K562 (cell line): Measurements from ENCODE around the gene REX1BD. TPM values are rescaled to one million over a fixed set of nuclear protein-coding genes. Genes with fewer than 3 reads are reported as not detected.

ENCODE experiments used
- BCOR ChIP-seq: fragments of 450-650 bp; IDR thresholded peaks from 2 replicates; pipeline ENCODE4 v1.6.1; 2016
- NONO ChIP-seq, 2 experiments: fragments of 200-400 bp in 1 of 2; fragments of 450-650 bp in 1 of 2; formaldehyde crosslinking in 1 of 2; IDR thresholded peaks; 2 replicates each; pipeline ENCODE4 v1.6.1; 2017; ENCODE audit warnings: low read depth in 2 of 2, mild to moderate bottlenecking in 2 of 2, moderate library complexity in 2 of 2, low read length in 1 of 2
- RBM25 ChIP-seq: fragments of 200-400 bp; formaldehyde crosslinking; IDR thresholded peaks from 2 replicates; pipeline ENCODE4 v1.6.1; 2018; ENCODE audit warnings: low read length, low read depth, moderate library complexity; ENCODE audit not compliant: severe bottlenecking
- SMAD4 ChIP-seq: fragments of 250-450 bp; sonication (Bioruptor Pico); conservative IDR thresholded peaks from 2 replicates; pipeline ENCODE4 v1.8.0; 2021; ENCODE audit warnings: inconsistent platforms, mild to moderate bottlenecking, moderate library complexity
- TCF3 ChIP-seq: sonication (generic); formaldehyde crosslinking; IDR thresholded peaks from 2 replicates; pipeline ENCODE4 v1.4.0; 2020; ENCODE audit warnings: mild to moderate bottlenecking, missing genetic modification reagents
- YY1 ChIP-seq, 3 experiments: IDR thresholded peaks; 2 replicates each; pipeline ENCODE4 v1.6.1; 2011; ENCODE audit warnings: low read length in 2 of 3, mild to moderate bottlenecking in 2 of 3, moderate library complexity in 2 of 3, borderline replicate concordance in 1 of 3, control low read depth in 1 of 3, low read depth in 1 of 3; ENCODE audit not compliant: insufficient read depth in 3 of 3, insufficient replicate concordance in 2 of 3, control insufficient read depth in 1 of 3, insufficient read length in 1 of 3; ENCODE audit errors: extremely low read depth in 1 of 3
- ZBTB7A ChIP-seq: IDR thresholded peaks from 2 replicates; pipeline ENCODE4 v1.6.1; 2011; ENCODE audit warnings: low read depth, mild to moderate bottlenecking, low read length, moderate library complexity, borderline replicate concordance; ENCODE audit not compliant: control insufficient read depth
- ZNF3 ChIP-seq: fragments of 250-450 bp; sonication (Bioruptor Pico); IDR thresholded peaks from 2 replicates; pipeline ENCODE4 v1.5.0; 2021; ENCODE audit warnings: mild to moderate bottlenecking, moderate library complexity
- ZNF324 ChIP-seq: fragments of 250-450 bp; sonication (Bioruptor Pico); IDR thresholded peaks from 2 replicates; pipeline ENCODE4 v1.4.0; 2020; ENCODE audit warnings: mild to moderate bottlenecking
- ZNF699 ChIP-seq: fragments of 250-450 bp; sonication (Bioruptor Pico); IDR thresholded peaks from 2 replicates; pipeline ENCODE4 v1.8.0; 2021; ENCODE audit warnings: mild to moderate bottlenecking, moderate library complexity; ENCODE audit not compliant: insufficient replicate concordance
- ZNF707 ChIP-seq: fragments of 250-450 bp; sonication (Bioruptor Pico); conservative IDR thresholded peaks from 2 replicates; pipeline ENCODE4 v1.8.0; 2022; ENCODE audit warnings: inconsistent platforms, mild to moderate bottlenecking, moderate library complexity
- polyA plus RNA-seq, 8 experiments: library from polyadenylated mRNA; depleted of rRNA in 4 of 8; stranded (reverse) in 5 of 8; unstranded in 3 of 8; fragments of >200 nt; fragmentation: Nextera tagmentation in 2 of 8; fragmentation: Illumina TruSeq in 1 of 8; extraction: Ambion mirVana in 2 of 8; extraction: Trizol in 1 of 8; gene quantifications; 2 replicates each; pipeline versions ENCODE4 v1.2.1 to v1.2.3, GENCODE V29; 2011 to 2014; ENCODE audit warnings: inconsistent platforms in 1 of 8, missing spikeins in 1 of 8
- total RNA-seq, 7 experiments: library from RNA; depleted of rRNA in 6 of 7; stranded (reverse); fragments of >200 nt in 6 of 7; fragmentation: Illumina TruSeq in 2 of 7; extraction: Trizol in 2 of 7; gene quantifications; 2 replicates each; pipeline versions ENCODE4 v1.2.1 to v1.2.3, GENCODE V29; 2011 to 2021; ENCODE audit warnings: low replicate concordance in 1 of 7
- TF ChIP-seq, protein P1 (sequence below), 2 experiments: fragments of 450-650 bp in 1 of 2; sonication (generic) in 1 of 2; formaldehyde crosslinking in 1 of 2; IDR thresholded peaks; 2 replicates each; pipeline versions ENCODE4 v1.7.1 to v1.9.0; 2016 to 2022; ENCODE audit warnings: inconsistent platforms in 1 of 2, mild to moderate bottlenecking in 1 of 2, missing genetic modification reagents in 1 of 2
- TF ChIP-seq, protein P2 (sequence below): fragments of 450-650 bp; IDR thresholded peaks from 2 replicates; pipeline ENCODE4 v1.7.0; 2016; ENCODE audit warnings: borderline replicate concordance

Gene REX1BD
- total and polyA plus RNA-seq, 9 of the 15 experiments (the other 6 are each of a cell fraction or from before 2014, with no cell fraction given): 1.9 to 136 (median 13.8) TPM

DNA sequence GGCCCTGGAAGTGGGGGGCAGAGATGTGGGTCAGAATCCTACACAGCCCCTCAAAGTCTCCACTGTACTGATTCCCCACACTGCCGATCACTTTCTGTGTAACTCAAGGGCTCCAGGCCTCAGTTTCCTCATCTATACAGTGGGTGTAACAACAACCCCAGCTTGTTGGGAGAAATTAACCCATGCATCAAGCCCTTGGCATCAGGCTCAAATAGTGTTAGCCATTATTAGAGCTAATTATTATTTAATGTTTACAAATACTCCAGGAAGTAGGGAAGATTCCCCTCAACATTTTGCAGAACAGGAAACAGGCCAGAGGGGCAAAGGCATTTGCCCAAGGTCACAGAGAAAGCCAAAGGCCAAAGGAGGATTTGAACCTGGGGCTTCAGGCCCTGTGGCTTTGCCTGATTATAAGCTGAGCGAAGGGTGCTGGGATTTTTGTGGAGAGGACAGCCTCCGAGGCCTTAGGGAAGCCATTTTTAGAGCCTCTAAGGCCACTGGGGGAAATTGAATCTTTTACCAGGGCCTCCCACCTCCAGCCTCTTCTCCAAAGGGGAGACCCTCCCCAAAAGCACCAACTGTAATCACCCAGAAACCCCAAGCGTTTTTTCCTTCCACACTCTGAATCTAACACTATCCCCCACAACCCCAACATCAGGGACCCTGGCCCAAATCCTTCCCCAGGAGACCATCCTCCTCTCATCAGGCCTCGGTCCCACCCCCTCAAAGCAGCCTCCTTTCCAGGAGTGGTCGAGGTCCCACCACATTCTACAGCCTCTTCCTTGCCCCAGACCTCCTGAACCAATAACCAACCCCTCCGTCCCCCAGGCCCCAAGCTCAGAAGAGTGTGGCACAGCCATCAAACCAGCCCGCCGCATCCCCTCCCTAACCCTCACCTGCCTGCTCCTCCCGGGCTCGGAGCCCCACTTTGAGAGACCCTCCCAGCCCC is 46.3 kb upstream of the REX1BD start (continued):
- TF ChIP-seq, protein P1, sequence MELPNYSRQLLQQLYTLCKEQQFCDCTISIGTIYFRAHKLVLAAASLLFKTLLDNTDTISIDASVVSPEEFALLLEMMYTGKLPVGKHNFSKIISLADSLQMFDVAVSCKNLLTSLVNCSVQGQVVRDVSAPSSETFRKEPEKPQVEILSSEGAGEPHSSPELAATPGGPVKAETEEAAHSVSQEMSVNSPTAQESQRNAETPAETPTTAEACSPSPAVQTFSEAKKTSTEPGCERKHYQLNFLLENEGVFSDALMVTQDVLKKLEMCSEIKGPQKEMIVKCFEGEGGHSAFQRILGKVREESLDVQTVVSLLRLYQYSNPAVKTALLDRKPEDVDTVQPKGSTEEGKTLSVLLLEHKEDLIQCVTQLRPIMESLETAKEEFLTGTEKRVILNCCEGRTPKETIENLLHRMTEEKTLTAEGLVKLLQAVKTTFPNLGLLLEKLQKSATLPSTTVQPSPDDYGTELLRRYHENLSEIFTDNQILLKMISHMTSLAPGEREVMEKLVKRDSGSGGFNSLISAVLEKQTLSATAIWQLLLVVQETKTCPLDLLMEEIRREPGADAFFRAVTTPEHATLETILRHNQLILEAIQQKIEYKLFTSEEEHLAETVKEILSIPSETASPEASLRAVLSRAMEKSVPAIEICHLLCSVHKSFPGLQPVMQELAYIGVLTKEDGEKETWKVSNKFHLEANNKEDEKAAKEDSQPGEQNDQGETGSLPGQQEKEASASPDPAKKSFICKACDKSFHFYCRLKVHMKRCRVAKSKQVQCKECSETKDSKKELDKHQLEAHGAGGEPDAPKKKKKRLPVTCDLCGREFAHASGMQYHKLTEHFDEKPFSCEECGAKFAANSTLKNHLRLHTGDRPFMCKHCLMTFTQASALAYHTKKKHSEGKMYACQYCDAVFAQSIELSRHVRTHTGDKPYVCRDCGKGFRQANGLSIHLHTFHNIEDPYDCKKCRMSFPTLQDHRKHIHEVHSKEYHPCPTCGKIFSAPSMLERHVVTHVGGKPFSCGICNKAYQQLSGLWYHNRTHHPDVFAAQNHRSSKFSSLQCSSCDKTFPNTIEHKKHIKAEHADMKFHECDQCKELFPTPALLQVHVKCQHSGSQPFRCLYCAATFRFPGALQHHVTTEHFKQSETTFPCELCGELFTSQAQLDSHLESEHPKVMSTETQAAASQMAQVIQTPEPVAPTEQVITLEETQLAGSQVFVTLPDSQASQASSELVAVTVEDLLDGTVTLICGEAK (IDR thresholded peaks at IDR 0.05): 0 out of 2 replicates have a peak, but pooled peaks have one; percentile 36
- TF ChIP-seq, protein P1 (CRISPR knock-in tag; IDR thresholded peaks at IDR 0.05): no peak
- no peak for TF ChIP-seq ZNF707
- no peak for TF ChIP-seq ZNF324 (CRISPR knock-in tag)
- TF ChIP-seq SMAD4 (CRISPR knock-in tag): 0 out of 2 replicates have a peak, but pooled peaks have one; percentile 30
- no peak for TF ChIP-seq NONO (IDR thresholded peaks at IDR 0.05; ENCODE audit: low read depth in 2 of 2, low read length in 1 of 2)
- TF ChIP-seq ZNF3 (CRISPR knock-in tag): no peak
- peak in 2 of 3 experiments; percentile 39 to 78 for TF ChIP-seq YY1 (IDR thresholded peaks at IDR 0.05; ENCODE audit: borderline replicate concordance in 1 of 3, control insufficient read depth in 1 of 3, extremely low read depth in 1 of 3, insufficient read depth in 3 of 3, insufficient read length in 1 of 3, insufficient replicate concordance in 2 of 3, low read depth in 1 of 3, low read length in 2 of 3)
- TF ChIP-seq, protein P2, sequence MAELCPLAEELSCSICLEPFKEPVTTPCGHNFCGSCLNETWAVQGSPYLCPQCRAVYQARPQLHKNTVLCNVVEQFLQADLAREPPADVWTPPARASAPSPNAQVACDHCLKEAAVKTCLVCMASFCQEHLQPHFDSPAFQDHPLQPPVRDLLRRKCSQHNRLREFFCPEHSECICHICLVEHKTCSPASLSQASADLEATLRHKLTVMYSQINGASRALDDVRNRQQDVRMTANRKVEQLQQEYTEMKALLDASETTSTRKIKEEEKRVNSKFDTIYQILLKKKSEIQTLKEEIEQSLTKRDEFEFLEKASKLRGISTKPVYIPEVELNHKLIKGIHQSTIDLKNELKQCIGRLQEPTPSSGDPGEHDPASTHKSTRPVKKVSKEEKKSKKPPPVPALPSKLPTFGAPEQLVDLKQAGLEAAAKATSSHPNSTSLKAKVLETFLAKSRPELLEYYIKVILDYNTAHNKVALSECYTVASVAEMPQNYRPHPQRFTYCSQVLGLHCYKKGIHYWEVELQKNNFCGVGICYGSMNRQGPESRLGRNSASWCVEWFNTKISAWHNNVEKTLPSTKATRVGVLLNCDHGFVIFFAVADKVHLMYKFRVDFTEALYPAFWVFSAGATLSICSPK: peak; percentile 43; the same call in 1 of the 2 replicates
- TF ChIP-seq BCOR: peak; percentile 58
- TF ChIP-seq TCF3 (CRISPR knock-in tag): no peak
- peak; percentile 17 for TF ChIP-seq ZNF699 (CRISPR knock-in tag)
- TF ChIP-seq RBM25: peak; percentile 50
- TF ChIP-seq ZBTB7A: peak; percentile 51; the same call in 1 of the 2 replicates
